Measurements from ENCODE around the gene KDM4C. TPM values are rescaled to one million over a fixed set of nuclear protein-coding genes. Genes with fewer than 3 reads are reported as not detected.

KDM4C gene
- total and polyA plus RNA-seq, 2 of the 4 experiments (the other 2 are of a cell fraction): 11.8 to 23.8 TPM

DNA sequence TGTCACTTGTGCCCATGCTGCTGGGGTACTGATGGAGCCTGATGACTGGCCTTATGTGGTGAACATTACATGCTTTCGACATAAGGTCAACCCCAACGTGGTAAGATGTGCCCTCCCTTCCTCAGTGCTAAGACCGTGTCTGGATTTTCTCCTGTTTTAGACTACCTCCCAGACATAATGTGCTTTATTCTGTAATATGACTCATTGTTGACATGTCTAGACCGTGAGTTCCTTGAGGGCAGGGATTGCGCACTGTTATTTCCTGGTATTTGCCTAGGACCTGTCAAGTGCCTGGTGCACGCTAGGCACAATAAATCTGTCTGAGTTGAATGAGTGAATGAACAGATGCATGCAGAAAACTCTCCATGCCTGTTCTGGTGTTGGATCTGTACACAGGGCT lies 346.0 kb downstream of the KDM4C start:
- Histone ChIP-seq H2AFZ (replicated peaks; ENCODE audit: low read length, poor library complexity) (no peak overlapping the region), H3K23ac (ENCODE audit: low read depth, low read length) (no peak overlapping the region), H3K56ac (ENCODE audit: extremely low read depth, insufficient read depth, low read length) (no peak overlapping the region), H3K9ac (ENCODE audit: low read depth, low read length) (no peak overlapping the region), H3K9me3 (ENCODE audit: control insufficient read depth, insufficient read depth, low read length) (peaks cover 2% of the 10 kb centered on the region; the same call in 1 of the 2 replicates), H3K4me1 (ENCODE audit: control insufficient read depth, insufficient read depth, low read length) (no peaks in the 10 kb centered on the region; the same call in 1 of the 2 replicates), H3K27me3 (ENCODE audit: control insufficient read depth, insufficient read depth, low read length) (no peaks in the 10 kb centered on the region), H2BK15ac (ENCODE audit: low read depth, low read length) (no peak overlapping the region), H4K20me1 (ENCODE audit: insufficient read depth, low read length) (no peaks in the 10 kb centered on the region), H3K36me3 (ENCODE audit: control insufficient read depth, insufficient read depth, low read length) (peaks cover 8% of the 10 kb centered on the region), H3K14ac (replicated peaks; ENCODE audit: low read depth, low read length) (no peak overlapping the region), H3K4ac (ENCODE audit: low read depth, low read length) (no peak overlapping the region), H4K8ac (ENCODE audit: low read depth in 2 of 2, low read length in 2 of 2) (no peak overlapping the region), H3K18ac (ENCODE audit: low read depth, low read length) (no peak overlapping the region), H2BK5ac (ENCODE audit: low read depth, low read length, poor library complexity, severe bottlenecking) (no peak overlapping the region), H4K91ac (ENCODE audit: insufficient read depth, low read depth, low read length) (no peak overlapping the region), H3K79me1 (ENCODE audit: low read depth in 1 of 2, low read length in 2 of 2) (no peaks in the 10 kb centered on the region), H3K27ac (ENCODE audit: insufficient read depth, low read length) (no peak overlapping the region), H3K9me1 (ENCODE audit: insufficient read depth, low read length) (no peaks in the 10 kb centered on the region), H2BK120ac (ENCODE audit: low read depth, low read length) (no peak overlapping the region), H2BK20ac (ENCODE audit: low read depth, low read length) (no peak overlapping the region), H3K4me2 (ENCODE audit: low read depth, low read length) (no peak overlapping the region), H4K5ac (ENCODE audit: low read depth, low read length) (no peak overlapping the region), H2AK5ac (ENCODE audit: low read depth, low read length) (no peak overlapping the region), H2AK9ac (replicated peaks; ENCODE audit: low read depth, low read length, poor library complexity) (no peak overlapping the region), H3K4me3 (ENCODE audit: insufficient read depth, low read depth, low read length) (no peak overlapping the region)
- intact Hi-C loops (cut with micrococcal nuclease): no loop called here
- no peak for TF ChIP-seq MAZ (IDR thresholded peaks at IDR 0.05; ENCODE audit: borderline replicate concordance, low read depth, low read length)
- TF ChIP-seq RCOR1 (IDR thresholded peaks at IDR 0.05; ENCODE audit: insufficient replicate concordance, low read length): no peak
- TF ChIP-seq MXI1 (IDR thresholded peaks at IDR 0.05; ENCODE audit: borderline replicate concordance, low read depth, low read length): no peak
- no peak for TF ChIP-seq USF2 (IDR thresholded peaks at IDR 0.05; ENCODE audit: low read depth, low read length)
- TF ChIP-seq SMC3 (IDR thresholded peaks at IDR 0.05; ENCODE audit: low read depth, low read length): no peak
- TF ChIP-seq NFE2L2 (IDR thresholded peaks at IDR 0.05; ENCODE audit: low read depth, low read length): no peak
- TF ChIP-seq RAD21 (IDR thresholded peaks at IDR 0.05; ENCODE audit: low read length): no peak
- no peak for TF ChIP-seq CEBPB (IDR thresholded peaks at IDR 0.05; ENCODE audit: low read depth, low read length)
- TF ChIP-seq CTCF (conservative IDR thresholded peaks at IDR 0.05; ENCODE audit: low read depth, low read length): no peak
- no peak for TF ChIP-seq MAFK (IDR thresholded peaks at IDR 0.05; ENCODE audit: low read depth, low read length)
- TF ChIP-seq ELK1 (IDR thresholded peaks at IDR 0.05; ENCODE audit: borderline replicate concordance, low read depth, low read length): no peak
- TF ChIP-seq RFX5 (IDR thresholded peaks at IDR 0.05; ENCODE audit: low read depth, low read length): no peak
- no peak for TF ChIP-seq CHD1 (IDR thresholded peaks at IDR 0.05; ENCODE audit: low read depth, low read length)
- TF ChIP-seq POLR2A (IDR thresholded peaks at IDR 0.05; ENCODE audit: low read depth, low read length): no peak
- TF ChIP-seq BHLHE40 (IDR thresholded peaks at IDR 0.05; ENCODE audit: low read depth, low read length): no peak
- TF ChIP-seq FOS (IDR thresholded peaks at IDR 0.05; ENCODE audit: low read depth, low read length): no peak
- CTCF ChIA-PET: no interaction called here
- ATAC-seq (ENCODE audit: low read depth) (no peak), DNase-seq (peak; percentile 8)
- POLR2A ChIA-PET (ENCODE audit: unreplicated experiment): interaction anchor here (0.6 kb wide), 1 partner anchor 1388 kb away, joined by 4 read pairs; no protein-coding TSS in a partner anchor
- dilution Hi-C loops (cut with HindIII; ENCODE audit: low sequenced_read_pairs, unreplicated experiment): no loop called here
- no CpG with 5 or more reads among the region's 6 CpGs for WGBS, 2 experiments (ENCODE audit: extremely low coverage in 2 of 2, insufficient read length in 1 of 2)
- no TSS peak for BruUV-seq (replicated peaks)
- in situ Hi-C loops (cut with MboI; ENCODE audit: low sequenced_read_pairs): no loop called here
